ENCODE data around the gene SNCB. TPM values are rescaled to one million over a fixed set of nuclear protein-coding genes. Genes with fewer than 3 reads are reported as not detected.

Gene SNCB
- total RNA-seq (under 1 TPM in 1 of 9 donors, not detected in 8; 0.23 TPM), polyA plus RNA-seq (not detected)
- long read RNA-seq, donor 1: 0 reads
- long read RNA-seq, donor 2: 0 reads
- long read RNA-seq, donor 3: 0 reads

- intact Hi-C loops (cut with DNase I): no loop called here
- DNase-seq (peak in 2 of 5 donors; percentile 43 to 72), ATAC-seq (peak in 3 of 4 donors; percentile 78 to 91 (median 81))
- peaks cover 0 to 18% (median 10%) of the 10 kb centered on the region in 12 donors for H3K4me1 ChIP-seq
- 1% methylated on average over 50 to 94 of the region's 94 CpGs for whole genome bisulfite sequencing, 4 donors
- no peaks in the 10 kb centered on the region for H3K9me3 ChIP-seq
- peaks cover 26 to 93% (median 61%) of the 10 kb centered on the region in 9 donors for H3K27me3 ChIP-seq
- H3K27ac ChIP-seq: no peak within 1 kb of the TSS
- peak within 1 kb of the TSS; percentile 17 to 51 (median 40) for H3K4me3 ChIP-seq
- H3K36me3 ChIP-seq: no peaks in the 10 kb centered on the region
- TF ChIP-seq CTCF (IDR thresholded peaks at IDR 0.05) (peak in 3 of 12 donors; percentile 6 to 20 (median 15)), POLR2A (IDR thresholded peaks at IDR 0.05) (no peak)
These were observed at the start of gene SNCB, which contains the start of gene EIF4E1B for GRCh38 chr5:176629853-176630680. TSS of gene SNCB (minus strand) at chr5:176630534. CDS start at chr5:176629654, 880 bp downstream. TSS of gene EIF4E1B (plus strand) at chr5:176630675. CDS start at chr5:176642788, 12,113 bp downstream.

GRCh38 chr5:176679365-176680225 is 49.3 kb upstream of the SNCB start:
- Histone ChIP-seq H3K36me3 (no peaks in the 10 kb centered on the region), H3K9me3 (peaks cover 0 to 2% (median 0%) of the 10 kb centered on the region in 12 donors), H3K4me3 (peak overlapping the region in 1 of 12 donors; percentile 12), H3K27me3 (peaks cover 0 to 49% (median 28%) of the 10 kb centered on the region in 9 donors), H3K4me1 (peaks cover 0 to 30% (median 15%) of the 10 kb centered on the region in 12 donors), H3K27ac (no peak overlapping the region)
- DNase-seq: peak in 2 of 5 donors; percentile 57 to 70
- TF ChIP-seq POLR2A (IDR thresholded peaks at IDR 0.05): no peak
- no peak for TF ChIP-seq CTCF (IDR thresholded peaks at IDR 0.05)
- WGBS, 4 donors: 22 to 30% (median 25%) methylated on average over 20 to 31 of the region's 31 CpGs
- intact Hi-C loops (cut with DNase I): loop anchor here in 2 of 10 donors (5.0 kb wide), 2 partner anchors 128 to 278 kb away; no protein-coding TSS in a partner anchor
- peak in 2 of 4 donors; percentile 37 to 66 for ATAC-seq

- Histone ChIP-seq H3K4me1 (peaks cover 0 to 30% (median 15%) of the 10 kb centered on the region in 12 donors), H3K27ac (no peak overlapping the region), H3K27me3 (peaks cover 0 to 51% (median 28%) of the 10 kb centered on the region in 9 donors), H3K9me3 (no peaks in the 10 kb centered on the region), H3K4me3 (no peak overlapping the region), H3K36me3 (no peaks in the 10 kb centered on the region)
- DNase-seq (no peak), ATAC-seq (peak in 1 of 4 donors; percentile 8)
- TF ChIP-seq POLR2A (IDR thresholded peaks at IDR 0.05) (no peak), CTCF (IDR thresholded peaks at IDR 0.05) (no peak)
- WGBS, 4 donors: 65 to 74% (median 69%) methylated on average over 4 to 5 of the region's 5 CpGs
- intact Hi-C loops (cut with DNase I): loop anchor here in 2 of 10 donors (5.0 kb wide), 2 partner anchors 129 to 279 kb away; no protein-coding TSS in a partner anchor
These were observed 48.2 kb upstream of the SNCB start for GRCh38 chr5:176678584-176678983.
